GM19099 (cell line): ENCODE measurements around the gene B4GALT1.

Experiments used
- POLR2A ChIP-seq: IDR thresholded peaks from 3 replicates; pipeline ENCODE4 v1.6.1; 2011; ENCODE audit warnings: low read depth; ENCODE audit not compliant: insufficient read length; ENCODE audit errors: extremely low read depth

Gene B4GALT1

GRCh38 chr9:33158843-33159776 lies 8.0 kb downstream of the B4GALT1 start:
- TF ChIP-seq POLR2A: no peak

DNA sequence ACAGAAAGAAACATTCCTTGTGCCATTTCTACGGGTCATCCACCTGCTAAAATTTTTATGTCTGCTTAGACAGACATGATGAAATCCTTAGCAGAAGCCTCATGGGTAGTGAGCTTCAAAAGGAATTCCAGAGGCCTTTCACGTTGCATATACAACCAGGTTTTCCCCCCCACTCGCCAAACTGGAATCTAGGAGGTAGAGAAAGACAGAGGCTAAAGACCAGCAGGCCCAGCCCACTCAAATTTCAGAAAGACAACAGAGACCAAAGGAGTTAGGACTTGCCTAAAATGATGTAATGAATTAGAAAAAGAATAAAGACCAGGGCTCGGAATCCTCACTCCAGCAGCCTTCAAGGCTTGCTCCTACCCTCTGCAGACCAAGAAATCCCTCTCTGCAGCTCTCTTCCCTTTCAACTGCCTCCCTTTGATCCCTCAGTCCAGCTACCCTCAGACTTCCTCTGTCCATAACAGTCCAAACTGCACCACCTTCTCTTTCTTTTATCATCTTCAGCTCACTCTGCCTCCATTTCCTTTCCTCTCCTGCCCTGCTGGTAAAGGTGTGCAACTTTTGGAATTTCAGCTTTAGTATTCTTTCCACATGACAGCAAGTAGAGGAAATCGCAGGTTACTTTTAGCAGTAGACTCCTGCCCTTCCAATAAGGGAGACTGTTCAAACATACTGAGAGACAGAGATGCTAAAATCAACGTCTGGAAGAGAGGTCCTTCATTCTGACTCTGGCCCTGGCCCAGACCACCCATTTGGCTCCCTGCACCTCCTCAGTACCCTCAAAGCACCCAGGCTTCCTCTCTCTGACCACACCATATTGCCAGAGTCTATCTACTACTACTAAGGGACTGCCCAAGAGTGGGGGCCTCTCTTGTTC lies 8.9 kb downstream of the B4GALT1 start:
- no peak for TF ChIP-seq POLR2A

GRCh38 chr9:33155393-33155792 lies 11.7 kb downstream of the B4GALT1 start:
- TF ChIP-seq POLR2A: no peak

- TF ChIP-seq POLR2A: no peak
These were observed 12.8 kb downstream of the B4GALT1 start for GRCh38 chr9:33154371-33154770.

GRCh38 chr9:33153666-33154065 lies 13.5 kb downstream of the B4GALT1 start:
- TF ChIP-seq POLR2A: no peak

DNA sequence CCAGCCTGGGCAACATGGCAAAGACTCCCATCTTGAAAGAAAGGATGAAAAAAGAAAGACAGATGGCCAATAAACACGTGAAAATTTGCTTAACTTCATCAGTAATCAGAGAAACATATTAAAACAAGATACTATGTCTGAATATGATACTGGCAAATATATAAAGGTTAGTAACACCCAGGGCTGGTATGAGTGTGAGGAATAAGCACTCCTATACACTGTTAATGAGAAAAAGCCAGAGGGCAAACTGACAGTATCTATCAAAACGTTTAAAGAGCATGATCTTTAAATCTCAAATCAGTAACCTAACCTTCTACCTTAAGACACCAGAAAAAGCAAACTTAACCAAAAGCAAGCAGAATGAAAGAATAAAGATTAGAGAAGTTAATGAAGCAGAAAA lies 14.1 kb downstream of the B4GALT1 start:
- TF ChIP-seq POLR2A: no peak

- no peak for TF ChIP-seq POLR2A
These were observed 15.5 kb downstream of the B4GALT1 start for GRCh38 chr9:33151601-33152000.

DNA sequence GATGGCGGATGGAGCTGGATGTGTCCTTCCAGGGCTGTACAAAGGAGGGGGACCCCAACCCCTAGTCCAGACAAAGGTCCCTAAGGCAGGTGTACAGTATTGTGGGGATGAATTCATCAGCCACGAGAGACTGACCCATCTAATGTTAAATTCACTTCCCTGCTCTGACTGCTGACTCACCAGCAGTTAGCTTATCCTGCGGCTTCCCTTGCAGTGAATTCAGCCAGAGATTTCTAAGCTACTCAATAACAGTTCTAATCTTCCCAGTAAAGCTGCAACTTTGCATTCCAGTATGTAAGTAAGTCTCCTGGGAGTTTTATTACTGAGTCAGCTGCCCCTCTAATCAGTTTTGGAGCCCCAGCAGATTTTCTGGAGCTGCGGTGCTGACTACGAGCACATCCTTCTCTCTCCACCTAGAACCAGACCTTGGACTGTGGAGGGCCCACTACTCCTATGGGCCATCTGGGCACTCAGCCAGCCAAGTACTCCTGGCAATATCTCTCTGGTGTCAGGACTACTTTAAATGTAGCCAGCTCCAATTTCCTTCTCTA lies 16.1 kb downstream of the B4GALT1 start:
- TF ChIP-seq POLR2A: no peak

GRCh38 chr9:33148367-33149014 lies 18.6 kb downstream of the B4GALT1 start:
- TF ChIP-seq POLR2A: no peak

- TF ChIP-seq POLR2A: no peak
These were observed 19.5 kb downstream of the B4GALT1 start for GRCh38 chr9:33147416-33148169.

- TF ChIP-seq POLR2A: no peak
These were observed 20.8 kb downstream of the B4GALT1 start for GRCh38 chr9:33146298-33146697.

DNA sequence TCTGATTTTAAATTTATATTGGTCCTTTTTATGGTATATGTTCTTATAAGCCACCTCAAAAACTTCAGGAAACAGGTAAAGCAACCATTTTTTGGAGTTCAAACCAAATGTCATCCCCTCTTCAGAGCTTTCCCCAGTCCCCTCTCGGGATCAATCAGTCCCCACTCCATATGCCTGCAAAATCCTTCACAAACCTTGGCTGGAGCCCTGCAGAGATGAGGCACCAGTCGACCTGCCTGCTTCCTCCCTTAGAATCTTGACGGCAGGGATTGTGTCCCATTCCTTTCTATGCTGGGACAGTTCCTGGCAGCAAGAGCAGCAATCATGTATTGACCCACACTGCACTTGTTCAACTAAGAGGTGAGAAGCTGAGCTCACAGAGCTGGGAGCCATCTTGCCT lies 22.6 kb downstream of the B4GALT1 start:
- no peak for TF ChIP-seq POLR2A

- no peak for TF ChIP-seq POLR2A
These were observed 23.9 kb downstream of the B4GALT1 start for GRCh38 chr9:33143241-33143661.

DNA sequence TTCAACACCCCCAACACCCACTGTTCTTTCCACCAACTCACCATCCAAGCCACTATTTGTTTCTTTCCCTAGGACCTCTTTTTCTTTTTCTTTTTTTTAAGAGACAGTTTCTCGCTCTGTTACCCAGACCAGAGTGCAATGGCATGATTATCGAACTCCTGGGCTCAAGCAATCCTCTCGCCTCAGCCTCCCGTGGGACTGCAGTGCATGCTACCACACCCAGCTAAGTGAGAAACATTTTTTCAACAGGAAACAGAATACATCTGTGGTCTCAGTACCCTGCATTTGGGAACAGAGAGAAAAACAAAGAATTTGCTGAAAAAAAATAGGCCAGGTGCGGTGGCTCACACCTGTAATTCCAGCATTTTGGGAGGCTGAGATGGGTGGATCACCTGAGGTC lies 24.6 kb downstream of the B4GALT1 start:
- TF ChIP-seq POLR2A: no peak
